SK-N-MC (cell line): ENCODE measurements around the gene DUSP11.

Source experiments
- EZH2 ChIP-seq: fragments of 200-600 bp; sonication (generic); IDR thresholded peaks from one replicate; pipeline ENCODE4 v1.6.1; 2017; ENCODE audit warnings: antibody characterized with exemption
- POLR2AphosphoS5 ChIP-seq: IDR thresholded peaks from 2 replicates; pipeline ENCODE4 v1.6.1; 2012; ENCODE audit warnings: mild to moderate bottlenecking, low read depth, low read length, borderline replicate concordance

DNA sequence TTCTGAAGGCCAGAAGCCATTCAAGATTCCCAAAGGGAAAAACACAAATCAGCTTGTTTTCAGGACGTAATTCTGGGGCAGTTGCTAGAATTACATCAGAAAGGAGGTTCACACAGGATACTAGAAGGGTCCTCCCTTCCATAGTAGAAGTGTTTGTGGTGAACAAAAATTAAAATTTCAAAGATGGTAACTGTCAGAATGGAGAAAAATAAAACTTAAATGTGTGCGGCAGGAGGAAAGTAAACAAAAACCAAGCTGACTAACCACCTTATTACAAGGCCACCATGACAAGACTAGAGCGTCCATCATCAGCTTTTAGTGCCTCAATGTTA is 33.1 kb downstream of the DUSP11 start:
- no peak for TF ChIP-seq POLR2AphosphoS5
- TF ChIP-seq EZH2 = no peak
